Tibial nerve (tissue), 4 donors: ENCODE measurements around the gene GLO1.

ENCODE experiments used
- CTCF ChIP-seq, 5 experiments: fragments of 200-600 bp in 3 of 5; fragments of 450-650 bp in 2 of 5; sonication (generic) in 3 of 5; IDR thresholded peaks; one replicate each; pipeline ENCODE4 v1.5.1; 2016 to 2019; ENCODE audit warnings: antibody characterized with exemption in 5 of 5, mild to moderate bottlenecking in 3 of 5, moderate library complexity in 2 of 5
- EP300 ChIP-seq, 2 donors: sonication (generic); formaldehyde crosslinking; IDR thresholded peaks; one replicate each; pipeline ENCODE4 v1.6.1; 2017; ENCODE audit warnings: antibody characterized with exemption in 2 of 2, mild to moderate bottlenecking in 1 of 2

- TF ChIP-seq CTCF (IDR thresholded peaks at IDR 0.05) (no peak), EP300 (IDR thresholded peaks at IDR 0.05) (no peak)
These were observed 15.4 kb downstream of the GLO1 start for GRCh38 chr6:38687549-38687948.
